PC-3 (cell line): ENCODE results near the gene KCNG2. TPM values are rescaled to one million over a fixed set of nuclear protein-coding genes. Genes with fewer than 3 reads are reported as not detected.

Source experiments
- ATAC-seq: fragments of 200-7000 bp; cut with Tn5 transposase; 2 replicates; pipeline ENCODE4 v1.9.1; 2020; ENCODE audit warnings: mild to moderate bottlenecking, moderate library complexity
- BruUV-seq: library from RNA; stranded (reverse); fragments of 400-500 nt; replicated peaks from 2 replicates; lab custom pipeline; 2021; lab: Mats Ljungman, UMichigan
- CTCF ChIA-PET: fragments of 300-600 bp; sonication (Branson Sonifier 250); formaldehyde crosslinking; loops from one replicate; lab custom pipeline; 2022; ENCODE audit warnings: antibody characterized with exemption; lab: Charles Lee
- POLR2A ChIA-PET: fragments of 300-600 bp; sonication (Branson Sonifier 250); formaldehyde crosslinking; loops from one replicate; lab custom pipeline; 2022; ENCODE audit warnings: antibody characterized with exemption; ENCODE audit not compliant: unreplicated experiment; lab: Charles Lee
- DNase-seq: peaks from one replicate; pipeline ENCODE4 v3.0.0-alpha.2; 2015
- H2AFZ ChIP-seq: fragments of 300-600 bp; sonication (generic); 2 replicates; pipeline ENCODE4 v1.6.0; 2016; ENCODE audit warnings: antibody characterized with exemption, low read length
- H3F3A ChIP-seq: fragments of 300-600 bp; sonication (generic); one replicate; pipeline ENCODE4 v1.6.0; 2017; ENCODE audit warnings: antibody characterized with exemption, low read length, control low read depth, mild to moderate bottlenecking; ENCODE audit not compliant: unreplicated experiment
- H3K27ac ChIP-seq: fragments of 300-600 bp; sonication (generic); 2 replicates; pipeline ENCODE4 v1.5.1; 2016; ENCODE audit warnings: mild to moderate bottlenecking, low read length
- H3K27me3 ChIP-seq: fragments of 300-600 bp; sonication (generic); 2 replicates; pipeline ENCODE4 v1.6.1; 2016; ENCODE audit warnings: low read length, mixed read lengths
- H3K36me3 ChIP-seq: fragments of 300-600 bp; sonication (generic); 2 replicates; pipeline ENCODE4 v1.6.1; 2016; ENCODE audit warnings: low read depth, mixed run types, low read length, mixed read lengths
- H3K4me1 ChIP-seq: fragments of 300-600 bp; sonication (generic); 2 replicates; pipeline ENCODE4 v1.5.1; 2016; ENCODE audit warnings: low read length; ENCODE audit not compliant: insufficient read depth
- H3K4me2 ChIP-seq: fragments of 300-600 bp; sonication (generic); 2 replicates; pipeline ENCODE4 v1.6.0; 2016; ENCODE audit warnings: low read length
- H3K4me3 ChIP-seq: fragments of 300-600 bp; sonication (generic); 2 replicates; pipeline ENCODE4 v1.5.1; 2016; ENCODE audit warnings: mild to moderate bottlenecking, low read length, mixed read lengths
- H3K79me2 ChIP-seq: fragments of 300-600 bp; sonication (generic); 2 replicates; pipeline ENCODE4 v1.6.1; 2017; ENCODE audit warnings: low read length, mixed read lengths
- H3K9ac ChIP-seq: fragments of 300-600 bp; sonication (generic); 2 replicates; pipeline ENCODE4 v1.6.0; 2016; ENCODE audit warnings: mild to moderate bottlenecking, low read length
- H3K9me2 ChIP-seq: fragments of 300-600 bp; sonication (generic); replicated peaks from 2 replicates; pipeline ENCODE4 v1.6.1; 2016; ENCODE audit warnings: mixed run types, low read length, mixed read lengths
- H3K9me3 ChIP-seq: fragments of 300-600 bp; sonication (generic); 2 replicates; pipeline ENCODE4 v1.6.1; 2016; ENCODE audit warnings: low read length, mixed read lengths
- H4K20me1 ChIP-seq: fragments of 300-600 bp; sonication (generic); 2 replicates; pipeline ENCODE4 v1.6.1; 2016; ENCODE audit warnings: low read length, mixed read lengths
- EZH2 ChIP-seq: fragments of 300-600 bp; sonication (generic); IDR thresholded peaks from one replicate; pipeline ENCODE4 v1.6.1; 2017; ENCODE audit warnings: antibody characterized with exemption, mild to moderate bottlenecking, low read length; ENCODE audit not compliant: unreplicated experiment
- EZH2phosphoT487 ChIP-seq: fragments of 300-600 bp; sonication (generic); IDR thresholded peaks from 2 replicates; pipeline ENCODE4 v1.6.1; 2018; ENCODE audit warnings: mild to moderate bottlenecking, antibody characterized with exemption, low read length, borderline replicate concordance
- intact Hi-C: fragments of 100-400 bp; cut with micrococcal nuclease; formaldehyde crosslinking; loops from 2 replicates; pipeline ENCODE4 v1.9.0; 2023
- total RNA-seq: library from RNA; depleted of rRNA; stranded (reverse); fragments of >200 nt; gene quantifications from 2 replicates; pipeline ENCODE4 v1.2.3, GENCODE V29; 2014
- TF ChIP-seq, protein P1 (sequence below): fragments of 300-600 bp; sonication (generic); conservative IDR thresholded peaks from 2 replicates; pipeline ENCODE4 v1.5.1; 2017; ENCODE audit warnings: antibody characterized with exemption, low read depth, mild to moderate bottlenecking, low read length

The KCNG2 gene
- total RNA-seq, 1 experiment from 2014 or later: not detected

DNA sequence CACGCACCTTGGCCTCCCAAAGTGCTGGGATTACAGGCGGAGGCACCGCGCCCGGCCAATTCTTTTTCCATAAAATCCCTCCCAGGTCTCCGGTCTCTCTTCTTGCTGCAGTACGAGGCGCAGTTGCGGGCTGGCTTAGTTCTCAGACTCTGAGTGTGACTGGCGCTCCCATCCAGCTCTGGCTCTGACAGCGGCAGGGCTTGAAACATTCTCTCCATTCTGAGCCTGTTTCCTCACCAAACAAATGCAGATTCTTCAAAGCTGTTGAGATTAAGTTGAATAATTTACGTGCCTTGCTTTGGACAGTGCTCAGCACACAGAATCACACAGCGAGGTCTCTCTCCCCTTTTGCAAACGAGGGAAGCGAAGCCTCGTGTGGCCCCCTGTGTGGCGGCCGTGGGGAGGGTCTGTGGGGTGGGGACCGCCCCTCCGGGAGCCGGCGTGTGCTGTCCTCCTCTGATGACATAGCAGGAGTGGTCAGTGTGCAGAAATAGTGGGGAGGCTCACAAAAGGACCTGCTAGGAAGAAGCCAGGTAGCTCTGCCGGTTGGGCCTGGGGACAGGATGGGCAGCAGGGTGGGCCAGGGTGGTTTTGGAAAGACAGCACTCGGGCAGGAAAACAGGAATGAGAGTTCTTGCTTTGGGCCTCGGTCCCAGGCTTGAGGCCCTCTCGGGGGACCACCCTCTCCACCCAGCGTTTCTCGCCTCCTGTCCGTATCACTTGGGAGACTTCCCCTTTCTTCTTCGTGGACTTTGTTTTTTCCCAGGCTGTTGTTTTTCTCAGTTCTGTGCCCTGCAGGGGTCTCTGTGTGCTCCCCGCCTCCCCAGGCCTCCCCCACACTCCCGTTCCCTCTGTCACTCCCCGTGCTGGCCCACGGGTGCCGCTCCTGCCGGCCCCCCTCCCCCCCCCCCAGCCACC lies 75.0 kb downstream of the KCNG2 start:
- Histone ChIP-seq H3K27me3 (no peaks in the 10 kb centered on the region), H3F3A (no peaks in the 10 kb centered on the region), H3K9me2 (no peaks in the 10 kb centered on the region), H3K27ac (no peak overlapping the region), H3K36me3 (no peaks in the 10 kb centered on the region), H3K9ac (no peak overlapping the region), H3K4me2 (no peak overlapping the region), H3K79me2 (no peaks in the 10 kb centered on the region), H2AFZ (no peak overlapping the region), H3K9me3 (no peaks in the 10 kb centered on the region), H3K4me1 (no peaks in the 10 kb centered on the region), H3K4me3 (no peak overlapping the region), H4K20me1 (no peaks in the 10 kb centered on the region)
- POLR2A ChIA-PET: interaction anchor here (0.6 kb wide), 1 partner anchor 94 kb away, joined by 7 read pairs; no protein-coding TSS in a partner anchor
- TF ChIP-seq, protein P1, sequence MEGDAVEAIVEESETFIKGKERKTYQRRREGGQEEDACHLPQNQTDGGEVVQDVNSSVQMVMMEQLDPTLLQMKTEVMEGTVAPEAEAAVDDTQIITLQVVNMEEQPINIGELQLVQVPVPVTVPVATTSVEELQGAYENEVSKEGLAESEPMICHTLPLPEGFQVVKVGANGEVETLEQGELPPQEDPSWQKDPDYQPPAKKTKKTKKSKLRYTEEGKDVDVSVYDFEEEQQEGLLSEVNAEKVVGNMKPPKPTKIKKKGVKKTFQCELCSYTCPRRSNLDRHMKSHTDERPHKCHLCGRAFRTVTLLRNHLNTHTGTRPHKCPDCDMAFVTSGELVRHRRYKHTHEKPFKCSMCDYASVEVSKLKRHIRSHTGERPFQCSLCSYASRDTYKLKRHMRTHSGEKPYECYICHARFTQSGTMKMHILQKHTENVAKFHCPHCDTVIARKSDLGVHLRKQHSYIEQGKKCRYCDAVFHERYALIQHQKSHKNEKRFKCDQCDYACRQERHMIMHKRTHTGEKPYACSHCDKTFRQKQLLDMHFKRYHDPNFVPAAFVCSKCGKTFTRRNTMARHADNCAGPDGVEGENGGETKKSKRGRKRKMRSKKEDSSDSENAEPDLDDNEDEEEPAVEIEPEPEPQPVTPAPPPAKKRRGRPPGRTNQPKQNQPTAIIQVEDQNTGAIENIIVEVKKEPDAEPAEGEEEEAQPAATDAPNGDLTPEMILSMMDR: no peak
- TF ChIP-seq EZH2phosphoT487 (no peak), EZH2 (no peak)
- no TSS peak for BruUV-seq
- CTCF ChIA-PET: no interaction called here
- DNase-seq (no peak), ATAC-seq (no peak)
- intact Hi-C loops: no loop called here

DNA sequence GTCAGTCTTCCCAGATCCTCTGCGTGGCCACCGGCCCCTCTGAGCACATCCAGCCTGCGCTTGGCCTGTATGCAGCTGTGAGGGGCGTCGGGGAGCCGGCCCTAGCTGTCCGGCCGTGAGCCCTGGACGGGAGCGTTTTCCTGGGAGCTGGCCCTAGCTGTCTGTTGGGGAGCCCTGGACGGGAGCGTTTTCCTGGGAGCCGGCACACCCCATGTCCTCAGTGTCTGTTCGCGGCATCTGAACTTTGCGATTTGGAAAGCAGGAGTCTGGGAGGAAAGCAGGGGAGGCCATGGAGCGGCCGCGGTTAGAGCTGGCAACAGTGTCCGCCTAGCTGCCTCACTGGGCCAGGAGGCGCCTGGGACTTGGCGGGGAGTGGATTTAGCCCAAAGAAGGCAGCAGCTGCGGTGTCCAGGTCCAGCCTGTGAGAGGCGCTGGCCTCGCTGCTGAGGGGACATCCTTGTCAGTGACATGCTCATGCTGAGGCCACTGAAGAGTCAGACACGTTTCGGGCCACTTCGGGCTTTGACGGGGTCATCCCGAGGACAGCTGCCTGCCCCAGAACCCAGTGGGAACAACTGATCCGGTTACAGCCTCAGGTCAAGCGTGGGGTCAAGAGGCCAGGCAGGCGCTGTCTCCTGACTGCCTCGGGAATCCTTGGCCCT lies 75.8 kb downstream of the KCNG2 start:
- no peak overlapping the region for H3K9ac ChIP-seq
- no peaks in the 10 kb centered on the region for H3K9me3 ChIP-seq
- ChIA-PET CTCF (no interaction called here), POLR2A (no interaction called here)
- BruUV-seq: no TSS peak
- no peak overlapping the region for H3K4me2 ChIP-seq
- no peaks in the 10 kb centered on the region for H3K4me1 ChIP-seq
- H3F3A ChIP-seq: no peaks in the 10 kb centered on the region
- intact Hi-C loops: no loop called here
- H4K20me1 ChIP-seq: no peaks in the 10 kb centered on the region
- no peaks in the 10 kb centered on the region for H3K79me2 ChIP-seq
- H3K36me3 ChIP-seq: no peaks in the 10 kb centered on the region
- H3K27me3 ChIP-seq: no peaks in the 10 kb centered on the region
- H3K9me2 ChIP-seq: no peaks in the 10 kb centered on the region
- H3K4me3 ChIP-seq: no peak overlapping the region
- TF ChIP-seq EZH2phosphoT487 (no peak), EZH2 (no peak)
- TF ChIP-seq, protein P1: no peak
- ATAC-seq (no peak), DNase-seq (no peak)
- no peak overlapping the region for H3K27ac ChIP-seq
- H2AFZ ChIP-seq: no peak overlapping the region
